ENCODE measurements around the gene GTF3C5. TPM values are rescaled to one million over a fixed set of nuclear protein-coding genes. Genes with fewer than 3 reads are reported as not detected.

GTF3C5 gene
- 10 to 100 TPM; 35.8 to 77.3 (median 45.1) TPM for total RNA-seq

GRCh38 chr9:133030317-133031129 is at the start of gene GTF3C5:
GTF3C5 (plus strand) TSS chr9:133030997; CDS start chr9:133031012, 15 bp downstream.
- peak; percentile 94 to 98 (median 97) for ATAC-seq (replicated peaks in 6 of 8)
- peak within 1 kb of the TSS; percentile 72 to 92 (median 80) for H3K4me3 ChIP-seq
- WGBS, 10 experiments = 0 to 5% (median 0%) methylated on average over 2 to 17 of the region's 63 CpGs; no CpG with 5 or more reads in 4 of the 10 experiments
- H3K4me1 ChIP-seq (replicated peaks in 1 of 2) = peaks cover 16 to 18% of the 10 kb centered on the region in 2 donors
- in situ Hi-C loops (cut with MboI; ENCODE audit: low pct_unique_long_range_greater_than_20kb in 2 of 9, low sequenced_read_pairs in 9 of 9, unreplicated experiment in 9 of 9) = loop anchor here in 2 of 9 experiments (25.0 kb wide), 1 partner anchor 457 kb away; the partner anchor contains the start of gene SLC2A6 (in 2 of the 2)
- peak within 1 kb of the TSS; percentile 86 to 93 for H3K27ac ChIP-seq

GRCh38 chr9:132982458-132982857 is 48.3 kb upstream of the GTF3C5 start:
- 16 to 82% (median 60%) methylated on average over 3 to 6 of the region's 8 CpGs; no CpG with 5 or more reads in 4 of the 10 experiments for WGBS, 10 experiments
- Histone ChIP-seq H3K4me3 (no peak overlapping the region), H3K4me1 (replicated peaks in 1 of 2) (peaks cover 5 to 7% of the 10 kb centered on the region in 2 donors), H3K27ac (no peak overlapping the region)
- in situ Hi-C loops (cut with MboI; ENCODE audit: low pct_unique_long_range_greater_than_20kb in 2 of 9, low sequenced_read_pairs in 9 of 9, unreplicated experiment in 9 of 9) = no loop called here
- no peak for ATAC-seq (replicated peaks in 6 of 8)

DNA sequence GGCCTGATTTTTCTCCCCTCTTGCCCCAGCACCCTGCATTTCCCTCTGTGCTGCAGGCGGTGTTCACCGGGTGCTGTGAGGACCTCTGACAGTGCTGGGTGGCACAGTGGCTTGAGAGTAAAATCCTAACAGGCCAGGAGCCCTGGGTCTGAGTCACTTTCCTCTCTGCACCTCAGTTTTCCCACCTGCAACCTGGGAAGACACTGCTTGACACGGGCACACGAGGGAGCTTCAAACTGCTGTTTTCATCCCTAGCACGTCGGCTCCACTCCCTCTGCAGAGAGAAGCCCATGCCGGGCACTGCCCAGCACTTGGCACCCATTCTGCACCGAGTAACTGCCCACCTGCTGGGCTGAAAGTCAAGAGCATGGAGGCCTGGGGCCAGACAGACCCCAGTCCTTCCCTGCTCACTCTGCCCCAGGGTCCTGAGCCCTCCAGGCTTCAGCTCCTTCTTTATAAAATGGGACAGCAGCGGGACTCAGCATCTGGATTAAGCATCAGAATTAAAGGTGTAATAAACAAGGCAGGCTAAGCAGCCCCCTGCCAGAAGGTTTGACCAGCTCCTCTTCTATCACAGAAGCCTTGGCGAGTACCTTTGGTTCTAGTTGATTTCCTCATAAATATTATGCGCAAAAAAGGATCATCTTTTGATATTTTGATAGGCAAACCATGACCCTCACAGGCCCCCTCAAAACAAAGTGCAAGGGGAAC is 47.2 kb upstream of the GTF3C5 start:
- no peak overlapping the region for H3K4me3 ChIP-seq
- in situ Hi-C loops (cut with MboI; ENCODE audit: low pct_unique_long_range_greater_than_20kb in 2 of 9, low sequenced_read_pairs in 9 of 9, unreplicated experiment in 9 of 9) = no loop called here
- ATAC-seq (replicated peaks in 6 of 8) = no peak
- peaks cover 2 to 5% of the 10 kb centered on the region in 2 donors for H3K4me1 ChIP-seq (replicated peaks in 1 of 2)
- no peak overlapping the region for H3K27ac ChIP-seq
- WGBS, 10 experiments = 50 to 88% (median 66%) methylated on average over 2 to 3 of the region's 11 CpGs; no CpG with 5 or more reads in 4 of the 10 experiments

DNA sequence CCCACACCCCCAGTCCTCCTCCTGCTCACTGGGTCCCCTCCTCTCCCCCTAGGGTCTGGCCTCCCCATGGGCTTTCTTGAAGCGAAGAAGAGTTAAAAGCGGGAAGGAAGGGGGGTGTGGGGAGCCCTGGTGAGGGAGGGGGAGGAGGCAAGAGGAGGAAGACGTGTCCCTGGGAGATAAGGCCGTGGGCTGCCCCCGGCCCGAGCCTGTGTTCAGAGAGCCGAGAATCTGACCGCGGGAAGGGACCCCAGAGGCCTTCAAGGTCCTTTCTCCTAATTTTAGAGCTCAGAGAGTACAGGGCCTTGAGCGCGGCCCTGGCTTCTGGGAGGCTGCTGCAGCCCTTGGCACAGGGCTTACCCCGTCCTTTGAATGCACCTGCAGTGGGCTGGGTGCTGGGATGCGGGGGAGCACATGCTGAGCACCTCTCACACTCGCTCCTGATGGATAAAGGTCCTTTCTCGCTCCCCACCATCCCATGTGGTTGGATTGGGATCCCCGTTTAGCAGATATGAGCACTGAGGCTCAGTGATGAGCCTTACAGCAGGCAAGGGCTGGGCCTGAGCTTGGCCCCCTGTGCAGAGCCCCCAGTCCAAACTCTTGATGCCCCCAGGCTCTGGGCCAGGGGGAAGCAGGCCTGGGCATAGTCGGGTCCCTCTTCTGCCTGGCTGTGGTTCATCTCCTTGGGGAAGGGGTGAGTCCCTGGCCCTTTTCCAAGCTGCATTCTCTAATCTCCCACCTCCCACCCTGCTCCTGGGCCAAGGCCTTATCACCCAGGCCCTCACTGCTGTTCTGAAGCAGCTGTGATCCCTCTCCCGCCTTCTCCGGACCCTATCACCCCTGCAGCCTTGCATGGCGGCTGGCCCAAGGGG is 46.4 kb upstream of the GTF3C5 start:
- H3K4me3 ChIP-seq = no peak overlapping the region
- in situ Hi-C loops (cut with MboI; ENCODE audit: low pct_unique_long_range_greater_than_20kb in 2 of 9, low sequenced_read_pairs in 9 of 9, unreplicated experiment in 9 of 9) = no loop called here
- H3K4me1 ChIP-seq (replicated peaks in 1 of 2) = peaks cover 0 to 5% of the 10 kb centered on the region in 2 donors
- no peak overlapping the region for H3K27ac ChIP-seq
- no peak for ATAC-seq (replicated peaks in 6 of 8)
- WGBS, 10 experiments = 60 to 100% (median 92%) methylated on average over 1 to 3 of the region's 20 CpGs; no CpG with 5 or more reads in 5 of the 10 experiments

- Histone ChIP-seq H3K4me1 (replicated peaks in 1 of 2) (peaks cover 0 to 5% of the 10 kb centered on the region in 2 donors), H3K4me3 (no peak overlapping the region), H3K27ac (no peak overlapping the region)
- in situ Hi-C loops (cut with MboI; ENCODE audit: low pct_unique_long_range_greater_than_20kb in 2 of 9, low sequenced_read_pairs in 9 of 9, unreplicated experiment in 9 of 9) = no loop called here
- 67% methylated on average over 3 of the region's 4 CpGs; no CpG with 5 or more reads in 9 of the 10 experiments for WGBS, 10 experiments
- ATAC-seq (replicated peaks in 6 of 8) = no peak
Observed at GRCh38 chr9:132985071-132985350, 45.8 kb upstream of the GTF3C5 start.

DNA sequence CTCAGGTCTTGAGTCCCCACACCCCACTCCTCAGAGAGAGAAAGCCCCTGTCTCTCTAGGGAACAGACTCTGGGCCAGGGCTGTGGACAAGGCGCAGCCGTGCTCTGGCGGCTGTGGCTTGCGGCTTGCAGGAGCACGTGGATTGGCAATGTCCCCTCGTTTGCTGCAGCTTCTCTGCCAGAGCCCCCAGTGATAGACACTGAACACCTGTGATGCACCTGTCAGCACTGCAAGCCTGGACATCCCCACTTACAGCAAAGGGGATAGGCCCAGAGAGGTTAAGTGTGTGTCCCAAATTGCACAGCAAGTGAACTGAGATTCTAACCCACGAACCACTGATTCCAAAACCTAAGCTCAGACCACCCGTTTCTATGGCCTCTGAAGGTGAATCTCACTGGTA is 45.3 kb upstream of the GTF3C5 start:
- no peak overlapping the region for H3K27ac ChIP-seq
- WGBS, 10 experiments = 39 to 100% (median 40%) methylated on average over 2 to 3 of the region's 8 CpGs; no CpG with 5 or more reads in 7 of the 10 experiments
- in situ Hi-C loops (cut with MboI; ENCODE audit: low pct_unique_long_range_greater_than_20kb in 2 of 9, low sequenced_read_pairs in 9 of 9, unreplicated experiment in 9 of 9) = no loop called here
- peaks cover 0 to 5% of the 10 kb centered on the region in 2 donors for H3K4me1 ChIP-seq (replicated peaks in 1 of 2)
- no peak for ATAC-seq (replicated peaks in 6 of 8)
- no peak overlapping the region for H3K4me3 ChIP-seq

DNA sequence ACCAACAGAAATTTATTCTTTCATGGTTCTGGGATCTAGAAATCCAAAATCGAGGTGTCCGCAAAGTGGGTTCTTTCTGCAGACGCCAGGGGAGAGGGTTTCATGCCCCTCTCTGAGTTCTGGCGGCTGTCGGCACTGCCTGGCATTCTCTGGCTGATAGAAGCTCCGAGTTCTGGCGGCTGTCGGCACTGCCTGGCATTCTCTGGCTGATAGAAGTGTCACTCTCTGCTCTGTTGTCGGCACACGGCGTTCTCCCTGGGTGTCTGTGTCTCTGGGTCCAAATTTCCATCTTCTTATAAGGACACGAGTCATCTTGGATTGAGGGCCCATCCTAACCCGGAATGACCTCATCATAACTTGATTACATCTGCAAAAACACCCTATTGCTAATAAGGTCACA is 44.7 kb upstream of the GTF3C5 start:
- in situ Hi-C loops (cut with MboI; ENCODE audit: low pct_unique_long_range_greater_than_20kb in 2 of 9, low sequenced_read_pairs in 9 of 9, unreplicated experiment in 9 of 9) = no loop called here
- Histone ChIP-seq H3K27ac (no peak overlapping the region), H3K4me3 (no peak overlapping the region), H3K4me1 (replicated peaks in 1 of 2) (peaks cover 0 to 5% of the 10 kb centered on the region in 2 donors)
- 17 to 85% (median 71%) methylated on average over 2 to 11 of the region's 13 CpGs; no CpG with 5 or more reads in 3 of the 10 experiments for WGBS, 10 experiments
- no peak for ATAC-seq (replicated peaks in 6 of 8)

GRCh38 chr9:132986640-132987620 is 43.9 kb upstream of the GTF3C5 start:
- 0 to 80% (median 60%) methylated on average over 1 to 10 of the region's 26 CpGs; no CpG with 5 or more reads in 3 of the 10 experiments for WGBS, 10 experiments
- no peak overlapping the region for H3K27ac ChIP-seq
- peaks cover 0 to 5% of the 10 kb centered on the region in 2 donors for H3K4me1 ChIP-seq (replicated peaks in 1 of 2)
- in situ Hi-C loops (cut with MboI; ENCODE audit: low pct_unique_long_range_greater_than_20kb in 2 of 9, low sequenced_read_pairs in 9 of 9, unreplicated experiment in 9 of 9) = no loop called here
- ATAC-seq (replicated peaks in 6 of 8) = peak; percentile 33 to 97 (median 54)
- no peak overlapping the region for H3K4me3 ChIP-seq

DNA sequence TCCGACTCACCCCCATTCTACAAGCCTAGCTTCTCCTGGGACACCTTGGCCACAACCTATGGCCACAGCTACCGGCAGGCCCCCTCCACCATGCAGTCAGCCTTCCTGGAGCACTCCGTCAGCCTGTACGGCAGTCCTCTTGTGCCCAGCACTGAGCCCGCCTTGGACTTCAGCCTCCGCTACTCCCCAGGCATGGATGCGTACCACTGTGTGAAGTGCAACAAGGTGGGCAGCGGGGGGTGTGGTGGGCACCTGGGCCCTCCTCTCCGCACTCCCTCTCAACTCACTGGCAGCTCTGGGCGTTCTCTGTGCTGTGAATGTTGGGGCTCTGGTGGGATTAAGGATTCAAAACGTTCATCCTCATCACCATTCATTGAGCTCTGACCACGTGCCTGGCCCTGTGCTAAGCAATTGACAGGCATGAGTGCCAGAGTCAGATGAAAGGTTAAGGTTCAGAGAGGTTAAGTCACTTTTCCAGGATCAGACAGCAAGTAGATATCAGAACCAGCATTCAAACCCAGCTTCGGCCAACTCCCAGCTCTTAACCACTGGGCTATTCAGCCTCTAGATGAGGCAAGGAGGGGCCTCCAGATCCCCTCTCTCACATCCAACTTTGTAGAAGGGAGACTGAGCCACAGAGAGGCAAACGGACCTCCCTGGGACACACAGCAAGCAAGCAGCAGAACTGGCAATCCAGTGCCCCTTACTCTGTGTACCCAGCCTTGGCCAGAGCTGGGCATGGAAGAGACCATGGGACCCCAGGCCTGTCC is 42.4 kb upstream of the GTF3C5 start:
- 29 to 100% (median 63%) methylated on average over 1 to 6 of the region's 14 CpGs; no CpG with 5 or more reads in 3 of the 10 experiments for WGBS, 10 experiments
- no peak overlapping the region for H3K27ac ChIP-seq
- H3K4me1 ChIP-seq (replicated peaks in 1 of 2) = peaks cover 0 to 5% of the 10 kb centered on the region in 2 donors
- H3K4me3 ChIP-seq = no peak overlapping the region
- ATAC-seq (replicated peaks in 6 of 8) = no peak
- in situ Hi-C loops (cut with MboI; ENCODE audit: low pct_unique_long_range_greater_than_20kb in 2 of 9, low sequenced_read_pairs in 9 of 9, unreplicated experiment in 9 of 9) = no loop called here

DNA sequence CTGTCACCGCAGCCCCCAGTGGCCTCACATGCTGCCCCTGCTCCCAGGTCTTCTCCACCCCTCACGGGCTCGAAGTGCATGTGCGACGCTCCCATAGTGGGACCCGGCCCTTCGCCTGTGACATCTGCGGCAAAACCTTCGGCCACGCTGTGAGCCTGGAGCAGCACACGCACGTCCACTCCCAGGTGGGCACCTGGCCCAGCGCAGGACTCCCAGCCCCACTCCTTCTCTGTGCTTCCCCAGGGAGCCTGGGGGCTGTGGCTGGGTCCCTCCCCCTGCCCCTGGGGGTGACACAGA is 41.8 kb upstream of the GTF3C5 start:
- Histone ChIP-seq H3K27ac (no peak overlapping the region), H3K4me3 (no peak overlapping the region), H3K4me1 (replicated peaks in 1 of 2) (peaks cover 0 to 5% of the 10 kb centered on the region in 2 donors)
- in situ Hi-C loops (cut with MboI; ENCODE audit: low pct_unique_long_range_greater_than_20kb in 2 of 9, low sequenced_read_pairs in 9 of 9, unreplicated experiment in 9 of 9) = no loop called here
- WGBS, 10 experiments = 76% methylated on average over 5 of the region's 13 CpGs; no CpG with 5 or more reads in 9 of the 10 experiments
- ATAC-seq (replicated peaks in 6 of 8) = no peak

GRCh38 chr9:132989414-132989996 is 41.3 kb upstream of the GTF3C5 start:
- WGBS, 10 experiments = 20 to 91% (median 79%) methylated on average over 1 to 9 of the region's 23 CpGs; no CpG with 5 or more reads in 2 of the 10 experiments
- Histone ChIP-seq H3K4me3 (no peak overlapping the region), H3K27ac (no peak overlapping the region), H3K4me1 (replicated peaks in 1 of 2) (peaks cover 4 to 5% of the 10 kb centered on the region in 2 donors)
- in situ Hi-C loops (cut with MboI; ENCODE audit: low pct_unique_long_range_greater_than_20kb in 2 of 9, low sequenced_read_pairs in 9 of 9, unreplicated experiment in 9 of 9) = no loop called here
- no peak for ATAC-seq (replicated peaks in 6 of 8)

Measured in motor neuron (in vitro differentiated cells).